K562 (cell line): ENCODE data around the gene HDAC9. TPM values are rescaled to one million over a fixed set of nuclear protein-coding genes. Genes with fewer than 3 reads are reported as not detected.

Source experiments
- ATAC-seq: fragments of 200-7000 bp; cut with Tn5 transposase; 3 replicates; pipeline ENCODE4 v1.9.1; 2020; ENCODE audit warnings: moderate library complexity
- BruUV-seq: library from RNA; stranded (reverse); fragments of 400-500 nt; replicated peaks from 2 replicates; lab custom pipeline; 2021; lab: Mats Ljungman, UMichigan
- CTCF ChIA-PET: fragments of 300-600 bp; formaldehyde crosslinking; extraction: SDS; loops from one replicate; lab custom pipeline; 2021; ENCODE audit warnings: low intra/inter-chr PET ratio; lab: Yijun Ruan, JAX
- POLR2A ChIA-PET: fragments of 300-600, 350-650 bp; sonication (Branson Sonifier 250); formaldehyde crosslinking; extraction: SDS; loops from one replicate; lab custom pipeline; 2021; ENCODE audit warnings: antibody characterized with exemption, inconsistent platforms; lab: Yijun Ruan, JAX
- DNase-seq, 4 experiments: peaks; one replicate each; pipeline versions ENCODE4 v3.0.0 to v3.0.0-alpha.2; 2011 to 2018; ENCODE audit warnings: low spot score in 3 of 4, mixed read lengths in 3 of 4; ENCODE audit errors: extremely low read depth in 1 of 4
- FAIRE-seq: peaks from 2 replicates; lab custom pipeline; 2011; peaks lifted over from hg19 to GRCh38; lab: Jason Lieb, UNC
- H2AFZ ChIP-seq: 2 replicates; pipeline ENCODE4 v1.6.0; 2011; ENCODE audit warnings: low read depth, low read length, control low read depth, inconsistent platforms
- H3K27ac ChIP-seq: fragments of 200-600 bp; 3 replicates; pipeline ENCODE4 v1.8.0; 2011; ENCODE audit warnings: low read depth, mild to moderate bottlenecking, control low read depth, inconsistent platforms, low read length, moderate library complexity, mixed read lengths; ENCODE audit errors: extremely low read depth
- H3K27me3 ChIP-seq, 2 experiments: fragments of 300-600 bp in 1 of 2; 2 replicates in 1 of 2; 3 replicates in 1 of 2; pipeline versions ENCODE4 v1.6.0 to v1.8.0; 2011; ENCODE audit warnings: inconsistent platforms in 2 of 2, low read length in 2 of 2, mild to moderate bottlenecking in 1 of 2, mixed read lengths in 1 of 2, moderate library complexity in 1 of 2; ENCODE audit not compliant: control insufficient read depth in 2 of 2, insufficient read depth in 2 of 2
- H3K36me3 ChIP-seq: fragments of 300-600 bp; 3 replicates; pipeline ENCODE4 v1.8.0; 2011; ENCODE audit warnings: mild to moderate bottlenecking, low read length, inconsistent platforms; ENCODE audit not compliant: control insufficient read depth, insufficient read depth
- H3K4me1 ChIP-seq, 2 experiments: fragments of 200-600 bp in 1 of 2; replicated peaks in 1 of 2; 2 replicates in 1 of 2; 3 replicates in 1 of 2; pipeline versions ENCODE4 v1.5.1 to v1.8.0; 2011; ENCODE audit warnings: inconsistent platforms in 2 of 2, low read length in 2 of 2, mild to moderate bottlenecking in 1 of 2, mixed read lengths in 1 of 2, moderate library complexity in 1 of 2; ENCODE audit not compliant: control insufficient read depth in 2 of 2, insufficient read depth in 2 of 2
- H3K4me2 ChIP-seq: 2 replicates; pipeline ENCODE4 v1.6.1; 2011; ENCODE audit warnings: low read length, control low read depth, inconsistent platforms, mixed read lengths; ENCODE audit not compliant: insufficient read depth
- H3K4me3 ChIP-seq: fragments of 200-600 bp; sonication (generic), shearing (Covaris generic); 2 replicates; pipeline ENCODE4 v1.5.1; 2016; ENCODE audit warnings: control low read depth, inconsistent platforms
- H3K79me2 ChIP-seq: fragments of 200-600 bp; 3 replicates; pipeline ENCODE4 v1.8.0; 2011; ENCODE audit warnings: low read length, inconsistent platforms; ENCODE audit not compliant: control insufficient read depth, insufficient read depth
- H3K9ac ChIP-seq, 2 experiments: 2 replicates each; pipeline versions ENCODE4 v1.6.0 to v1.6.1; 2011; ENCODE audit warnings: low read depth in 2 of 2, low read length in 2 of 2, control low read depth in 1 of 2, inconsistent platforms in 1 of 2, mild to moderate bottlenecking in 1 of 2, mixed read lengths in 1 of 2; ENCODE audit not compliant: insufficient read depth in 1 of 2
- H3K9me1 ChIP-seq: one replicate; pipeline ENCODE4 v1.6.0; 2011; ENCODE audit warnings: inconsistent platforms, mild to moderate bottlenecking, low read length, moderate library complexity; ENCODE audit not compliant: control insufficient read depth, insufficient read depth
- H3K9me3 ChIP-seq: replicated peaks from 2 replicates; pipeline ENCODE4 v1.5.1; 2011; ENCODE audit warnings: low read depth, low read length, inconsistent platforms; ENCODE audit not compliant: control insufficient read depth, insufficient read depth
- H4K20me1 ChIP-seq: replicated peaks from 2 replicates; pipeline ENCODE4 v1.6.1; 2011; ENCODE audit warnings: low read length, inconsistent platforms, mixed read lengths; ENCODE audit not compliant: control insufficient read depth, insufficient read depth
- ADNP ChIP-seq: fragments of 200-800 bp; sonication (Bioruptor generic); IDR thresholded peaks from 2 replicates; pipeline ENCODE4 v1.6.1; 2016; ENCODE audit warnings: missing genetic modification characterization, missing compliant biosample characterization
- ARNT ChIP-seq, 2 experiments: fragments of 450-650 bp; IDR thresholded peaks; 2 replicates each; pipeline ENCODE4 v1.6.1; 2016; ENCODE audit warnings: mild to moderate bottlenecking in 1 of 2
- C11orf30 ChIP-seq: fragments of 450-650 bp; IDR thresholded peaks from 2 replicates; pipeline ENCODE4 v1.6.1; 2016; ENCODE audit warnings: low read depth, mild to moderate bottlenecking
- CGGBP1 ChIP-seq: fragments of 250-450 bp; sonication (Bioruptor Pico); IDR thresholded peaks from 2 replicates; pipeline ENCODE4 v1.9.0; 2021; ENCODE audit warnings: mild to moderate bottlenecking
- ESRRB ChIP-seq: fragments of 250-450 bp; sonication (Bioruptor Pico); IDR thresholded peaks from 2 replicates; pipeline ENCODE4 v1.5.0; 2020; ENCODE audit warnings: mild to moderate bottlenecking, moderate library complexity, borderline replicate concordance
- HDAC2 ChIP-seq: fragments of 450-650 bp; IDR thresholded peaks from 2 replicates; pipeline ENCODE4 v1.6.1; 2016; ENCODE audit warnings: mild to moderate bottlenecking
- MAFF ChIP-seq: IDR thresholded peaks from 2 replicates; pipeline ENCODE4 v1.6.1; 2012; ENCODE audit warnings: low read length, improper control_type of control experiment
- MAFK ChIP-seq: IDR thresholded peaks from 2 replicates; pipeline ENCODE4 v1.6.1; 2011; ENCODE audit warnings: low read length, improper control_type of control experiment
- MEIS2 ChIP-seq: fragments of 450-650 bp; IDR thresholded peaks from 2 replicates; pipeline ENCODE4 v1.6.1; 2014; ENCODE audit warnings: mild to moderate bottlenecking; ENCODE audit not compliant: partially characterized antibody
- NR2F6 ChIP-seq: fragments of 450-650 bp; formaldehyde crosslinking; IDR thresholded peaks from 2 replicates; pipeline ENCODE4 v1.4.0; 2020; ENCODE audit warnings: mild to moderate bottlenecking
- NR3C1 ChIP-seq: sonication (generic); formaldehyde crosslinking; IDR thresholded peaks from 2 replicates; pipeline ENCODE4 v1.8.1; 2022; ENCODE audit warnings: missing genetic modification reagents
- SMARCA4 ChIP-seq: fragments of 450-650 bp; IDR thresholded peaks from 2 replicates; pipeline ENCODE4 v1.6.1; 2016
- SMARCC2 ChIP-seq: fragments of 450-650 bp; IDR thresholded peaks from 2 replicates; pipeline ENCODE4 v1.6.1; 2017; ENCODE audit warnings: antibody characterized with exemption, moderate library complexity, mild to moderate bottlenecking, low read depth
- TAL1 ChIP-seq: fragments of 450-650 bp; IDR thresholded peaks from 2 replicates; pipeline ENCODE4 v1.6.1; 2016; ENCODE audit warnings: mild to moderate bottlenecking
- TSC22D4 ChIP-seq: fragments of 450-650 bp; IDR thresholded peaks from 2 replicates; pipeline ENCODE4 v1.6.1; 2016; ENCODE audit warnings: missing genetic modification characterization, missing biosample characterization, control low read depth
- ZBTB8A ChIP-seq: fragments of 450-650 bp; IDR thresholded peaks from 2 replicates; pipeline ENCODE4 v1.6.1; 2018; ENCODE audit warnings: mild to moderate bottlenecking, moderate library complexity; ENCODE audit not compliant: partially characterized antibody
- ZNF140 ChIP-seq: fragments of 250-450 bp; sonication (Bioruptor Pico); IDR thresholded peaks from 2 replicates; pipeline ENCODE4 v1.8.0; 2021; ENCODE audit warnings: moderate library complexity, mild to moderate bottlenecking, inconsistent platforms
- ZNF274 ChIP-seq: IDR thresholded peaks from 2 replicates; pipeline ENCODE4 v1.6.1; 2011; ENCODE audit warnings: low read depth, mild to moderate bottlenecking, low read length, moderate library complexity, borderline replicate concordance
- in situ Hi-C: fragments of 300-500 bp; cut with MboI; formaldehyde crosslinking; loops from 4 replicates; pipeline ENCODE4 v1.15.0; 2018; ENCODE audit warnings: inconsistent platforms, mixed read lengths
- intact Hi-C: fragments of 100-400 bp; cut with micrococcal nuclease; formaldehyde crosslinking; loops from 2 replicates; pipeline ENCODE4 v1.14.2; 2022
- polyA plus RNA-seq, 8 experiments: library from polyadenylated mRNA; depleted of rRNA in 4 of 8; stranded (reverse) in 5 of 8; unstranded in 3 of 8; fragments of >200 nt; fragmentation: Nextera tagmentation in 2 of 8; fragmentation: Illumina TruSeq in 1 of 8; extraction: Ambion mirVana in 2 of 8; extraction: Trizol in 1 of 8; gene quantifications; 2 replicates each; pipeline versions ENCODE4 v1.2.1 to v1.2.3, GENCODE V29; 2011 to 2014; ENCODE audit warnings: inconsistent platforms in 1 of 8, missing spikeins in 1 of 8
- total RNA-seq, 7 experiments: library from RNA; depleted of rRNA in 6 of 7; stranded (reverse); fragments of >200 nt in 6 of 7; fragmentation: Illumina TruSeq in 2 of 7; extraction: Trizol in 2 of 7; gene quantifications; 2 replicates each; pipeline versions ENCODE4 v1.2.1 to v1.2.3, GENCODE V29; 2011 to 2021; ENCODE audit warnings: low replicate concordance in 1 of 7

Gene HDAC9
- total and polyA plus RNA-seq, 9 of the 15 experiments (the other 6 are each of a cell fraction or from before 2014, with no cell fraction given): 0.08 to 0.91 (median 0.33) TPM

- FAIRE-seq (no peak), ATAC-seq (no peak)
Measured at GRCh38 chr7:18450019-18450418, 45.5 kb upstream of the HDAC9 start.

GRCh38 chr7:18455606-18456005 lies 39.9 kb upstream of the HDAC9 start:
- no peak for FAIRE-seq
- no peak overlapping the region for H3K9ac ChIP-seq
- H2AFZ ChIP-seq: no peak overlapping the region
- no peak overlapping the region for H3K4me2 ChIP-seq
- H3K9me1 ChIP-seq: no peaks in the 10 kb centered on the region
- CTCF ChIA-PET: no interaction called here
- BruUV-seq: no TSS peak
- no peak overlapping the region for H3K4me3 ChIP-seq
- no peaks in the 10 kb centered on the region; the same call in 1 of the 2 replicates for H3K9me3 ChIP-seq
- H3K79me2 ChIP-seq: no peaks in the 10 kb centered on the region
- no peak for ATAC-seq
- H4K20me1 ChIP-seq: no peaks in the 10 kb centered on the region
- no peaks in the 10 kb centered on the region for H3K36me3 ChIP-seq
- no peaks in the 10 kb centered on the region for H3K4me1 ChIP-seq
- POLR2A ChIA-PET: no interaction called here
- no peak for DNase-seq
- intact Hi-C loops (no loop called here), in situ Hi-C loops (no loop called here)
- TF ChIP-seq HDAC2 (no peak), SMARCC2 (no peak), TAL1 (no peak), ZNF274 (no peak), MEIS2 (no peak), CGGBP1 (CRISPR knock-in tag) (no peak), ZBTB8A (no peak), NR2F6 (CRISPR knock-in tag) (no peak), ESRRB (no peak), NR3C1 (CRISPR knock-in tag) (no peak), ADNP (tag) (no peak), TSC22D4 (tag) (no peak), ARNT (IDR thresholded peaks at IDR 0.05) (no peak)
- no peaks in the 10 kb centered on the region for H3K27me3 ChIP-seq
- no peak overlapping the region for H3K27ac ChIP-seq

More at GRCh38 chr7:18450019-18450418, 45.5 kb upstream of the HDAC9 start:
- no peaks in the 10 kb centered on the region for H4K20me1 ChIP-seq
- no peaks in the 10 kb centered on the region for H3K27me3 ChIP-seq
- BruUV-seq: no TSS peak
- CTCF ChIA-PET: no interaction called here
- intact Hi-C loops: no loop called here
- no peaks in the 10 kb centered on the region for H3K9me1 ChIP-seq
- H3K4me1 ChIP-seq: no peaks in the 10 kb centered on the region
- in situ Hi-C loops: no loop called here
- no peak for DNase-seq
- H3K4me2 ChIP-seq: no peak overlapping the region
- POLR2A ChIA-PET: no interaction called here
- H2AFZ ChIP-seq: no peak overlapping the region
- no peak overlapping the region for H3K4me3 ChIP-seq
- H3K36me3 ChIP-seq: no peaks in the 10 kb centered on the region
- TF ChIP-seq ZNF140 (CRISPR knock-in tag) (no peak), MAFF (peak; percentile 31; the same call in 1 of the 2 replicates), C11orf30 (0 out of 2 replicates have a peak, but pooled peaks have one; percentile 16), MAFK (0 out of 2 replicates have a peak, but pooled peaks have one; percentile 21), SMARCA4 (no peak)
- no peaks in the 10 kb centered on the region; the same call in 1 of the 2 replicates for H3K9me3 ChIP-seq
- H3K79me2 ChIP-seq: no peaks in the 10 kb centered on the region
- no peak overlapping the region for H3K9ac ChIP-seq
- H3K27ac ChIP-seq: no peak overlapping the region
